Activated B cell treated with CpG ODN at 0.5 μM for 24 hours (primary cell): ENCODE data around the gene SLX9. TPM values are rescaled to one million over a fixed set of nuclear protein-coding genes. Genes with fewer than 3 reads are reported as not detected.

Source experiments
- ATAC-seq: fragments of 200-7000 bp; cut with Tn5 transposase; one replicate; pipeline ENCODE4 v1.10.0; 2021; ENCODE audit warnings: low read depth, mild to moderate bottlenecking, moderate library complexity
- CTCF ChIA-PET: fragments of 350-600 bp; sonication (Branson Sonifier 250); formaldehyde crosslinking; loops from one replicate; lab custom pipeline; 2021; ENCODE audit warnings: antibody characterized with exemption; lab: Charles Lee
- POLR2A ChIA-PET: fragments of 350-600 bp; sonication (Branson Sonifier 250); formaldehyde crosslinking; loops from one replicate; lab custom pipeline; 2021; ENCODE audit warnings: antibody characterized with exemption; lab: Charles Lee
- DNase-seq: peaks from one replicate; pipeline ENCODE4 v3.0.0; 2022
- H3K27ac Mint-ChIP-seq: one replicate; pipeline ENCODE4 v1.8.0; 2020; ENCODE audit warnings: mixed read lengths
- H3K27me3 Mint-ChIP-seq: one replicate; pipeline ENCODE4 v1.8.0; 2021; ENCODE audit warnings: mixed read lengths
- H3K36me3 Mint-ChIP-seq: one replicate; pipeline ENCODE4 v1.8.0; 2021; ENCODE audit warnings: low read depth, mixed read lengths
- H3K4me1 Mint-ChIP-seq: one replicate; pipeline ENCODE4 v1.8.0; 2021; ENCODE audit warnings: mixed read lengths
- H3K4me3 Mint-ChIP-seq: one replicate; pipeline ENCODE4 v1.8.0; 2020; ENCODE audit warnings: mild to moderate bottlenecking, mixed read lengths
- H3K9me3 Mint-ChIP-seq: one replicate; pipeline ENCODE4 v1.8.0; 2020; ENCODE audit warnings: mixed read lengths
- intact Hi-C: fragments of 100-400 bp; cut with micrococcal nuclease; formaldehyde crosslinking; loops from one replicate; pipeline ENCODE4 v1.15.1; 2024
- total RNA-seq: library from RNA; stranded (reverse); gene quantifications from 2 replicates; pipeline ENCODE4 v1.2.3, GENCODE V29; 2022
- TF ChIP-seq, protein P1 (sequence below): fragments of 200-600 bp; IDR thresholded peaks from one replicate; pipeline ENCODE4 v1.8.0; 2022; ENCODE audit warnings: antibody characterized with exemption, mild to moderate bottlenecking

The SLX9 gene
- total RNA-seq, 1 donor from 2014 or later = 26.0 TPM

DNA sequence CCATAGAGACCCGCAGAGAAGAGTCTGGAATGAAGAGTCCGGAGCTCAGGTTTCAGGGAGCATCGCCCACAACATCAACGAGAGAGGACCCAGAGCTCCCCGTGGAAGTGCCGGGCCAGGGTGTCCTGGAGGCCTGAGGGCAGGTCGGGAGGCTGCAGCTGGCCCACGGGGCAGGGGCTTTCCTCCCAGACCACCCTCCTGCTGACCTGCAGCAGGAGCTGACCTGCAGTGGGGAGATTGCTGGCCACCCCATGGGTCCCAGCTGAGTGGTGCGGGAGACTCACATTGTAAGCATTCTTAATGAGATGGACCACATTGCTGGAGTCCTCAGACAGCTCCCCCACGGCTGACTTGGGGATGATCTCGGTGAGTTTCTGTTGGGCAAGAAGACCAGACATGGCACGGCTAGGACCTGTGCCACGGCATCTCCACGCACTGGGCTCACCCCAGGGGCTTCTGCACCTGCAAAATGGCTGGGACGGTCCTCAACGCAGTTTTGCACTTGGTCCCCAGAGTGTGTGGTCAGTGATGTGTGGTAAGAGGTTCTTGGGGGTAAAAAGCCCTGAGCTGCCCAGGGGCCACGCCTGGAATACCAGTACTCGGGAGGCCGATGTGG, 45.0 kb upstream of the SLX9 start:
- ATAC-seq = no peak
- DNase-seq = no peak
- intact Hi-C loops = no loop called here
- ChIA-PET POLR2A (interaction anchor here (1.2 to 9.0 kb wide), 3 partner anchors 22 to 43 kb away, joined by 3 to 84 read pairs (median 4); partner anchors contain the start of gene PTTG1IP), CTCF (interaction anchor here (0.8 to 7.1 kb wide), 7 partner anchors 17 to 94 kb away, joined by 3 to 97 read pairs (median 4); partner anchors contain the start of genes ITGB2 and UBE2G2)
- no peaks in the 10 kb centered on the region for H3K27me3 Mint-ChIP-seq
- TF ChIP-seq, protein P1, sequence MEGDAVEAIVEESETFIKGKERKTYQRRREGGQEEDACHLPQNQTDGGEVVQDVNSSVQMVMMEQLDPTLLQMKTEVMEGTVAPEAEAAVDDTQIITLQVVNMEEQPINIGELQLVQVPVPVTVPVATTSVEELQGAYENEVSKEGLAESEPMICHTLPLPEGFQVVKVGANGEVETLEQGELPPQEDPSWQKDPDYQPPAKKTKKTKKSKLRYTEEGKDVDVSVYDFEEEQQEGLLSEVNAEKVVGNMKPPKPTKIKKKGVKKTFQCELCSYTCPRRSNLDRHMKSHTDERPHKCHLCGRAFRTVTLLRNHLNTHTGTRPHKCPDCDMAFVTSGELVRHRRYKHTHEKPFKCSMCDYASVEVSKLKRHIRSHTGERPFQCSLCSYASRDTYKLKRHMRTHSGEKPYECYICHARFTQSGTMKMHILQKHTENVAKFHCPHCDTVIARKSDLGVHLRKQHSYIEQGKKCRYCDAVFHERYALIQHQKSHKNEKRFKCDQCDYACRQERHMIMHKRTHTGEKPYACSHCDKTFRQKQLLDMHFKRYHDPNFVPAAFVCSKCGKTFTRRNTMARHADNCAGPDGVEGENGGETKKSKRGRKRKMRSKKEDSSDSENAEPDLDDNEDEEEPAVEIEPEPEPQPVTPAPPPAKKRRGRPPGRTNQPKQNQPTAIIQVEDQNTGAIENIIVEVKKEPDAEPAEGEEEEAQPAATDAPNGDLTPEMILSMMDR = no peak
- H3K4me1 Mint-ChIP-seq = peaks cover 27% of the 10 kb centered on the region
- H3K36me3 Mint-ChIP-seq = peaks cover 54% of the 10 kb centered on the region
- H3K27ac Mint-ChIP-seq = no peak overlapping the region
- H3K9me3 Mint-ChIP-seq = no peaks in the 10 kb centered on the region
- H3K4me3 Mint-ChIP-seq = no peak overlapping the region

DNA sequence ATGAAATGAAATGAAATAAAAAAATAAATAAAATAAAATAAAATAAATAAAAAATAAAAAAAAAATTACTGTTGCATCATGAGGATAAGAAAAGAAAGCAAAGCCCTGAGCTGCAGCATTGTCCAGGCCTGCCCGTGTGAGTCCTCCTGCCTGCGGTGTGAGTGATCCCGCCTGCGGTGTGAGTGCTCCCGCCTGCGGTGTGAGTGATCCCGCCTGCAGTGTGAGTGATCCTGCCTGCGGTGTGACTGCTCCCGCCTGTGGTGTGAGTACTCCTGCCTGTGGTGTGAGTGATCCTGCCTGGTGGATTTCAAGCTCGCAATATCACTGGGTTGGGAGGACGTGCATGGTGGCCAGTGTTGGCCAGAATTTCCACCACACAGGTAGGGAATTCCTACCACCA, 44.0 kb upstream of the SLX9 start:
- ATAC-seq (no peak), DNase-seq (no peak)
- H3K27me3 Mint-ChIP-seq = no peaks in the 10 kb centered on the region
- ChIA-PET CTCF (interaction anchor here (1.6 to 7.1 kb wide), 2 partner anchors 25 to 37 kb away, joined by 3 to 97 read pairs; partner anchors contain the start of gene ITGB2), POLR2A (interaction anchor here (1.0 to 9.0 kb wide), 2 partner anchors 25 to 34 kb away, joined by 3 to 84 read pairs; partner anchors contain the start of gene ITGB2)
- no peak overlapping the region for H3K27ac Mint-ChIP-seq
- H3K4me3 Mint-ChIP-seq = no peak overlapping the region
- peaks cover 27% of the 10 kb centered on the region for H3K4me1 Mint-ChIP-seq
- H3K36me3 Mint-ChIP-seq = peaks cover 55% of the 10 kb centered on the region
- no peaks in the 10 kb centered on the region for H3K9me3 Mint-ChIP-seq
- TF ChIP-seq, protein P1 = no peak
- intact Hi-C loops = no loop called here

DNA sequence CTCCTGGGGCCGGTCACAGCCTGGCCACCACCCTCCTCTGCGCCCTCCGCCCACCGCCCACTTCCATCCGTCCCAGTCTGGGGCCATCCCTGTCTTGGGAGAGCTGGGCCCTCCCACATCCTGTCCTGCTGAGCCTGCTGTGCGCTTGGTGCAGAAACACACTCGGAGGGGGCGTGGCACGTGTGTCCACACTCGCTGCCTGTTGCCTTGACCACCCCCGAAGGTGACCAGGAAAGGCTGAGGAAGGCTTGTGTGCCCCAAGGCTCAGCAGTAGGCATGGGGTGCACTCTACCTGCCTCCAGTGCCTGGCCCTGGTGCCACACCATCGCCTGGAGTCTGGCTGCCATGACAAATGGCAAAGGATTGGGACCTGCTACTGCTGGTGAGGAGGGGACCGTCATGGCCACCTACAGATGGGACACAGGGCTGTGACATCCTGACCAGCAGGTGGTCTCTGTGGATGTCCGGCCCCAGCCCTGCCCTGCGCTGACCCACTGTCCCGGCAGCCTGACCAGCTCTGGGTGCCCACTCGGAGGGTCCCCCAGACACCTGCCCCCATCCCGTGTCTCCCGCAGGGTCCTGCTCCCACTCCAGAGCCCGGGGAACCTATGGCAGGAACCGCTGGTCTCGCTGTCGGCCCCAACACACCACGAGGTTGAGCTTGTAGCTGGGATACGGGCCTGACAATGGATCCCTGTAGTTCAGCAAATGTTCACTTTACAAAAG, 43.1 kb upstream of the SLX9 start:
- ChIA-PET CTCF (interaction anchor here (1.1 to 7.1 kb wide), 2 partner anchors 36 to 95 kb away, joined by 3 to 97 read pairs; partner anchors contain the start of gene UBE2G2), POLR2A (interaction anchor here (0.6 to 9.0 kb wide), 3 partner anchors 16 to 33 kb away, joined by 5 to 84 read pairs (median 7); no protein-coding TSS in a partner anchor)
- peaks cover 59% of the 10 kb centered on the region for H3K36me3 Mint-ChIP-seq
- no peaks in the 10 kb centered on the region for H3K9me3 Mint-ChIP-seq
- no peaks in the 10 kb centered on the region for H3K27me3 Mint-ChIP-seq
- DNase-seq (no peak), ATAC-seq (no peak)
- H3K4me3 Mint-ChIP-seq = no peak overlapping the region
- TF ChIP-seq, protein P1 = no peak
- no peak overlapping the region for H3K27ac Mint-ChIP-seq
- H3K4me1 Mint-ChIP-seq = peaks cover 27% of the 10 kb centered on the region
- intact Hi-C loops = no loop called here

DNA sequence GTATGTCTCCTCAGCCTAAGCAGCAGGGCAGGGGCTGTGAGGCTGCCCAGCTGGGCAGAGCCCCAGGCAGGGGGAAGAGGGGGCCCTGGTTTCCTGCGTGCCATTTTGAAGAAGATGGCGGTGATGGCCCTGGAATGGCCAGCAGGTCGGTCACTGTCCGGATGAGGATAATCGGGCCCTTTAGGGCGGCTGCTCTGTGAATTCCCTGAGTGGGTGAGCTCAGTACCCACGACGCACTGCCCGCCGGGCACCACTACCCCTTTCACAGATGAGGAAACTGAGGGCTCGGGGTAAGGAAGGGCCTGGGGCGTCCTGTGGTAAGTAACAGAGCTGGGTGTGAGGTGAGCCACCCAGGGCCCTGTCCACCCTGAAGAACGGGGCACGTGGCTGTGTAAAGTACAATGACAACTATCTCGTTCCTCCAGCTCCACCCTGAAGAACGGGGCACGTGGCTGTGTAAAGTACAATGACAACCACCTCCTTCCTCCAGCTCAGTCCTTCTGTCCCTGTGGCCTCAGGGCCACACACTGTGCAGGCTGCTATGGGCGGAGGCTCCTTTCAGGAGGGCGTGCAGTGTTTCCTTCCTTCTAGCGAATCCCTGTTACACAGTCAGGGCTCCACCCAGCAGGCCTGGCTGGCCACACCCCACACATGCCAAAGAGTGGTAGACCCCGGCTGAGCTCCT, 42.4 kb upstream of the SLX9 start:
- no peak overlapping the region for H3K4me3 Mint-ChIP-seq
- ATAC-seq (peak; percentile 35), DNase-seq (no peak)
- H3K27me3 Mint-ChIP-seq = no peaks in the 10 kb centered on the region
- peaks cover 25% of the 10 kb centered on the region for H3K4me1 Mint-ChIP-seq
- no peaks in the 10 kb centered on the region for H3K9me3 Mint-ChIP-seq
- ChIA-PET CTCF (interaction anchor here (1.0 to 1.1 kb wide), 3 partner anchors 9 to 96 kb away, joined by 3 to 4 read pairs (median 4); partner anchors contain the start of gene UBE2G2), POLR2A (interaction anchor here (1.2 to 9.0 kb wide), 2 partner anchors 17 to 33 kb away, joined by 7 to 84 read pairs; no protein-coding TSS in a partner anchor)
- no peak overlapping the region for H3K27ac Mint-ChIP-seq
- peaks cover 67% of the 10 kb centered on the region for H3K36me3 Mint-ChIP-seq
- intact Hi-C loops = no loop called here
- TF ChIP-seq, protein P1 = no peak
